Omental fat pad (tissue), 4 donors: ENCODE results near the gene ZCRB1. TPM values are rescaled to one million over a fixed set of nuclear protein-coding genes. Genes with fewer than 3 reads are reported as not detected.

Experiments used
- ATAC-seq: fragments of 150-250 bp; one replicate; pipeline ENCODE4 v1.9.1; 2016; ENCODE audit warnings: mild to moderate bottlenecking, moderate library complexity; ENCODE audit not compliant: low FRiP score
- DNase-seq: peaks from one replicate; pipeline ENCODE4 v3.0.0-alpha.2; 2019; ENCODE audit warnings: low spot score
- CTCF ChIP-seq, 3 donors: fragments of 450-650 bp; IDR thresholded peaks; one replicate each; pipeline ENCODE4 v1.5.1; 2016 to 2017; ENCODE audit warnings: antibody characterized with exemption in 3 of 3, mild to moderate bottlenecking in 3 of 3, moderate library complexity in 2 of 3
- total RNA-seq, 4 donors: library from RNA; depleted of rRNA; stranded (reverse); fragments of >200 nt; gene quantifications; one replicate each; pipeline ENCODE4 v1.1.0, GENCODE V29; 2016

ZCRB1 gene
- total RNA-seq, 4 donors from 2014 or later: 22.3 to 31.0 (median 25.5) TPM

- TF ChIP-seq CTCF (IDR thresholded peaks at IDR 0.05): no peak
- ATAC-seq (no peak), DNase-seq (no peak)
These were observed 44.0 kb downstream of the ZCRB1 start for GRCh38 chr12:42281844-42282243.

- TF ChIP-seq CTCF (IDR thresholded peaks at IDR 0.05): no peak
- ATAC-seq (no peak), DNase-seq (no peak)
These were observed 44.6 kb downstream of the ZCRB1 start for GRCh38 chr12:42281278-42281677.

GRCh38 chr12:42278128-42278510 is 47.8 kb downstream of the ZCRB1 start:
- ATAC-seq (no peak), DNase-seq (no peak)
- no peak for TF ChIP-seq CTCF (IDR thresholded peaks at IDR 0.05)

GRCh38 chr12:42277396-42278127 is 48.3 kb downstream of the ZCRB1 start:
- DNase-seq (no peak), ATAC-seq (no peak)
- no peak for TF ChIP-seq CTCF (IDR thresholded peaks at IDR 0.05)

GRCh38 chr12:42275499-42275898 is 50.4 kb downstream of the ZCRB1 start:
- ATAC-seq: no peak
- DNase-seq: no peak
- no peak for TF ChIP-seq CTCF (IDR thresholded peaks at IDR 0.05)

- TF ChIP-seq CTCF (IDR thresholded peaks at IDR 0.05): no peak
- ATAC-seq: no peak
- DNase-seq: no peak
These were observed 52.2 kb downstream of the ZCRB1 start for GRCh38 chr12:42273706-42274105.

GRCh38 chr12:42270596-42270995 is 55.3 kb downstream of the ZCRB1 start:
- no peak for ATAC-seq
- TF ChIP-seq CTCF (IDR thresholded peaks at IDR 0.05): no peak
- DNase-seq: no peak
